ENCODE data around the gene OR2B2.
"Not testable (repeated sequence)": the region's sequence is repeated elsewhere in the genome, so short reads cannot be mapped to it uniquely, and the experiment has no call there.

OR2B2 gene

DNA sequence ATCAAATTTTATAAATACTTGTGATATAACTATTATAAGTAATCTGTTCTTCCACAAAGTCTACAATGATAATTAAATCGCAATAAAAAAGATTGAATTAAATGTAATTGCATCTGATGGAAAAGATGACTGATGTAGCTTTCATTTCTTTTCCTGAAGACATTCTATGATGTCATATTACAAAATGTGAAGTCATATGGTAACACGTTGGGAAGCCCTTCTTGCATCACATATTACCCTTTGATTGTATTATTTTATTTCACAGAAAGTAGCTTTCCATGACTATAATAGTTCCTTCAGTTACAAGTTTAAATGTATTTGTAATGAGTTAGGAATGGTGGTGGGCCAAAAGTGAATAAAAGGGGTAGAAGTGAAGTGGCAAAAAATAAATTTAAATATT is 19.0 kb upstream of the OR2B2 start:
- TF ChIP-seq, protein P1, sequence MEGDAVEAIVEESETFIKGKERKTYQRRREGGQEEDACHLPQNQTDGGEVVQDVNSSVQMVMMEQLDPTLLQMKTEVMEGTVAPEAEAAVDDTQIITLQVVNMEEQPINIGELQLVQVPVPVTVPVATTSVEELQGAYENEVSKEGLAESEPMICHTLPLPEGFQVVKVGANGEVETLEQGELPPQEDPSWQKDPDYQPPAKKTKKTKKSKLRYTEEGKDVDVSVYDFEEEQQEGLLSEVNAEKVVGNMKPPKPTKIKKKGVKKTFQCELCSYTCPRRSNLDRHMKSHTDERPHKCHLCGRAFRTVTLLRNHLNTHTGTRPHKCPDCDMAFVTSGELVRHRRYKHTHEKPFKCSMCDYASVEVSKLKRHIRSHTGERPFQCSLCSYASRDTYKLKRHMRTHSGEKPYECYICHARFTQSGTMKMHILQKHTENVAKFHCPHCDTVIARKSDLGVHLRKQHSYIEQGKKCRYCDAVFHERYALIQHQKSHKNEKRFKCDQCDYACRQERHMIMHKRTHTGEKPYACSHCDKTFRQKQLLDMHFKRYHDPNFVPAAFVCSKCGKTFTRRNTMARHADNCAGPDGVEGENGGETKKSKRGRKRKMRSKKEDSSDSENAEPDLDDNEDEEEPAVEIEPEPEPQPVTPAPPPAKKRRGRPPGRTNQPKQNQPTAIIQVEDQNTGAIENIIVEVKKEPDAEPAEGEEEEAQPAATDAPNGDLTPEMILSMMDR (IDR thresholded peaks at IDR 0.05; ENCODE audit: low read length), result no peak
- TF ChIP-seq EZH2 (optimal IDR thresholded peaks at IDR 0.05; ENCODE audit: low read depth, low read length) (no peak), EZH2phosphoT487 (IDR thresholded peaks at IDR 0.05; ENCODE audit: low read length) (no peak)
- Histone ChIP-seq H3K27me3 (replicated peaks; ENCODE audit: insufficient read depth, low read length) (no peaks in the 10 kb centered on the region), H3K9ac (ENCODE audit: low read length) (no peak overlapping the region), H2AFZ (ENCODE audit: low read length) (no peak overlapping the region), H3K4me2 (ENCODE audit: low read depth, low read length) (no peak overlapping the region), H3K79me2 (ENCODE audit: low read length) (no peaks in the 10 kb centered on the region), H3K27ac (ENCODE audit: low read length) (no peak overlapping the region), H3K9me2 (replicated peaks; ENCODE audit: insufficient read depth, low read length) (no peaks in the 10 kb centered on the region), H3K36me3 (replicated peaks; ENCODE audit: insufficient read depth, low read length) (no peaks in the 10 kb centered on the region), H4K20me1 (ENCODE audit: insufficient read depth, low read length) (no peaks in the 10 kb centered on the region), H3K4me1 (ENCODE audit: low read length) (no peaks in the 10 kb centered on the region), H3F3A (ENCODE audit: insufficient read depth, low read length) (no peaks in the 10 kb centered on the region), H3K9me3 (replicated peaks; ENCODE audit: insufficient read depth, low read length) (no peaks in the 10 kb centered on the region), H3K4me3 (ENCODE audit: low read length) (no peak overlapping the region)
- DNase-seq, result no peak

DNA sequence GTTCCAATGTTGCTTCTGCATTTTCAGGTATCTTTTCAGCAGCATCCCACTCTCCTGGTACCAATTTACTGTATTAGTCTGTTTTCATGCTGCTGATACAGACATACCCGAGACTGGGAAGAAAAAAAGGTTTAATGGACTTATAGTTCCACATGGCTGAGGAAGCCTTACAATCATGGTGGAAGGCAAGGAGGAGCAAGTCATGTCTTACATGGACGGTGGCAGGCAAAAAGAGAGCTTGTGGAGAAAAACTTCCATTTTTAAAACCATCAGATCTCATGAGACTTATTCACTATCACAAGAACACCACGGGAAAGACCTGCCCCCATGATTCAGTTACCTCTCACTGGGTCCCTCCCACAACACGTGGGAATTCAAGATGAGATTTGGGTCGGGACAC is 17.7 kb upstream of the OR2B2 start:
- not testable (repeated sequence) for H3K9me2 ChIP-seq (replicated peaks; ENCODE audit: insufficient read depth, low read length); H3F3A ChIP-seq (ENCODE audit: insufficient read depth, low read length); H3K36me3 ChIP-seq (replicated peaks; ENCODE audit: insufficient read depth, low read length); H3K27ac ChIP-seq (ENCODE audit: low read length); H3K4me1 ChIP-seq (ENCODE audit: low read length); H3K9ac ChIP-seq (ENCODE audit: low read length); H3K27me3 ChIP-seq (replicated peaks; ENCODE audit: insufficient read depth, low read length); H3K9me3 ChIP-seq (replicated peaks; ENCODE audit: insufficient read depth, low read length); H4K20me1 ChIP-seq (ENCODE audit: insufficient read depth, low read length); H3K4me3 ChIP-seq (ENCODE audit: low read length); DNase-seq; H2AFZ ChIP-seq (ENCODE audit: low read length); H3K79me2 ChIP-seq (ENCODE audit: low read length); H3K4me2 ChIP-seq (ENCODE audit: low read depth, low read length)

DNA sequence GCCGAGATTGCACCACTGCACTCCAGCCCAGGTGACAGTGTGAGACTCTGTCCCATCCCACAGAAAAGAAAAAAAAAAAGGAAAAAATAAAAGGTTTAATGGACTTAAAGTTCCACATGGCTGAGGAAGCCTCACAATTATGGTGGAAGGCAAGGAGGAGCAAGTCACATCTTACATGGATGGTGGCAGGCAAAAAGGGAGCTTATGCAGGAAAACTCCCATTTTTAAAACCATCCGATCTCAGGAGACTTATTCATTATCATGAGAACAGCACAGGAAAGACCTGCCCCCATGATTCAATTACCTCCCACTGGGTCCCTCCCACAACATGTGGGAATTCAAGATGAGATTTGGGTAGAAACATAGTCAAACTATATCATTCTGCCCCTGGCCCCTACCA is 15.8 kb upstream of the OR2B2 start:
- not testable (repeated sequence) for DNase-seq; H3K79me2 ChIP-seq (ENCODE audit: low read length); H3F3A ChIP-seq (ENCODE audit: insufficient read depth, low read length); H2AFZ ChIP-seq (ENCODE audit: low read length); H3K9me3 ChIP-seq (replicated peaks; ENCODE audit: insufficient read depth, low read length); H3K4me2 ChIP-seq (ENCODE audit: low read depth, low read length); H3K36me3 ChIP-seq (replicated peaks; ENCODE audit: insufficient read depth, low read length); H3K9me2 ChIP-seq (replicated peaks; ENCODE audit: insufficient read depth, low read length); H3K4me3 ChIP-seq (ENCODE audit: low read length); H3K27me3 ChIP-seq (replicated peaks; ENCODE audit: insufficient read depth, low read length); H4K20me1 ChIP-seq (ENCODE audit: insufficient read depth, low read length); H3K27ac ChIP-seq (ENCODE audit: low read length); H3K4me1 ChIP-seq (ENCODE audit: low read length); H3K9ac ChIP-seq (ENCODE audit: low read length)

DNA sequence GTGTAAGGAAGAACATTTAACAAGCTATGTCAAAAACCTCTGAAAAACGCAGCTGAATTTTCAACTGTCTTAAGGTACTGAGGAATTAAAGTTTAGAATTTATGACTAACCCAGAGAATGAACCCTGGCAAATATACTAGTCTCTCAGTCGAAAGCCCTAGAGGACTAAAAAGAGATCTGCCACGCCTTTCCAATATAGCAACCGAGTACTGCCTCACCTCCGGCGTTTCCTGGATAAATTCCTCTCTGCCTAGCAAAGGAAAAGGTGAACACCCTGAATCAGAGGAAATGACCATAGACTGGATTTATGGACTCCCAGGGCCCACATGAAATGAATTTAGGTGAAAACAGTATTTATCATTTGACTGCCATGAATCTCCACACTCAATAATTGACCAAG is 12.0 kb upstream of the OR2B2 start:
- H3K9ac ChIP-seq (ENCODE audit: low read length), result no peak overlapping the region
- H3K79me2 ChIP-seq (ENCODE audit: low read length), result no peaks in the 10 kb centered on the region

More for the DNA sequence above, 12.0 kb upstream of the OR2B2 start:
- Histone ChIP-seq H3K9me2 (replicated peaks; ENCODE audit: insufficient read depth, low read length) (no peaks in the 10 kb centered on the region), H3K27me3 (replicated peaks; ENCODE audit: insufficient read depth, low read length) (no peaks in the 10 kb centered on the region), H3K4me1 (ENCODE audit: low read length) (no peaks in the 10 kb centered on the region), H3K27ac (ENCODE audit: low read length) (no peak overlapping the region), H2AFZ (ENCODE audit: low read length) (no peak overlapping the region), H4K20me1 (ENCODE audit: insufficient read depth, low read length) (no peaks in the 10 kb centered on the region), H3F3A (ENCODE audit: insufficient read depth, low read length) (no peaks in the 10 kb centered on the region), H3K9me3 (replicated peaks; ENCODE audit: insufficient read depth, low read length) (no peaks in the 10 kb centered on the region), H3K4me3 (ENCODE audit: low read length) (no peak overlapping the region), H3K4me2 (ENCODE audit: low read depth, low read length) (no peak overlapping the region), H3K36me3 (replicated peaks; ENCODE audit: insufficient read depth, low read length) (no peaks in the 10 kb centered on the region)
- no peak for TF ChIP-seq EZH2 (optimal IDR thresholded peaks at IDR 0.05; ENCODE audit: low read depth, low read length)
- TF ChIP-seq EZH2phosphoT487 (IDR thresholded peaks at IDR 0.05; ENCODE audit: low read length), result no peak
- TF ChIP-seq, protein P1 (IDR thresholded peaks at IDR 0.05; ENCODE audit: low read length), result no peak
- DNase-seq, result no peak

Data from MM.1S (cell line).